Natural killer cell (primary cell): ENCODE results near the gene COL4A1. TPM values are rescaled to one million over a fixed set of nuclear protein-coding genes. Genes with fewer than 3 reads are reported as not detected.

Experiments used
- ATAC-seq, 3 donors: fragments of 150-1000 bp in 2 of 3; fragments of 200-7000 bp in 1 of 3; cut with Tn5 transposase; 1 replicate in 1 of 3; 2 replicates in 2 of 3; pipeline ENCODE4 v1.10.0; 2021; ENCODE audit warnings: mild to moderate bottlenecking in 2 of 3, moderate library complexity in 2 of 3
- DNase-seq, 2 donors: peaks; one replicate each; pipeline versions ENCODE4 v3.0.0 to v3.0.0-alpha.2; 2013 to 2021; ENCODE audit warnings: mixed read lengths in 1 of 2
- H3K27ac ChIP-seq: one replicate; pipeline ENCODE4 v1.5.1; 2013; ENCODE audit warnings: mild to moderate bottlenecking, low read length
- H3K27me3 ChIP-seq: one replicate; pipeline ENCODE4 v1.6.1; 2013; ENCODE audit warnings: low read length; ENCODE audit not compliant: control insufficient read depth, insufficient read depth
- H3K36me3 ChIP-seq: one replicate; pipeline ENCODE4 v1.6.1; 2013; ENCODE audit warnings: low read length; ENCODE audit not compliant: control insufficient read depth, insufficient read depth
- H3K4me1 ChIP-seq: one replicate; pipeline ENCODE4 v1.6.1; 2013; ENCODE audit warnings: low read length; ENCODE audit not compliant: control insufficient read depth, insufficient read depth
- H3K4me3 ChIP-seq: one replicate; pipeline ENCODE4 v1.5.1; 2013; ENCODE audit warnings: low read length
- H3K9me3 ChIP-seq: one replicate; pipeline ENCODE4 v1.6.1; 2013; ENCODE audit warnings: low read length; ENCODE audit not compliant: control insufficient read depth, insufficient read depth
- H3K27ac Mint-ChIP-seq, 2 donors: one replicate each; pipeline ENCODE4 v1.8.0; 2022; ENCODE audit warnings: mild to moderate bottlenecking in 2 of 2, mixed read lengths in 2 of 2, moderate library complexity in 1 of 2
- H3K27me3 Mint-ChIP-seq, 2 donors: one replicate each; pipeline ENCODE4 v1.8.0; 2022; ENCODE audit warnings: low read depth in 2 of 2, mixed read lengths in 2 of 2
- H3K36me3 Mint-ChIP-seq: one replicate; pipeline ENCODE4 v1.8.0; 2022; ENCODE audit warnings: mixed read lengths
- H3K4me1 Mint-ChIP-seq, 2 donors: one replicate each; pipeline ENCODE4 v1.8.0; 2022; ENCODE audit warnings: mixed read lengths in 2 of 2
- H3K4me3 Mint-ChIP-seq: one replicate; pipeline ENCODE4 v1.8.0; 2022; ENCODE audit warnings: mild to moderate bottlenecking, moderate library complexity, mixed read lengths
- H3K9me3 Mint-ChIP-seq, 2 donors: one replicate each; pipeline ENCODE4 v1.8.0; 2022; ENCODE audit warnings: mixed read lengths in 2 of 2
- CTCF ChIP-seq: fragments of 200-600 bp; IDR thresholded peaks from one replicate; pipeline ENCODE4 v1.8.0; 2022; ENCODE audit warnings: antibody characterized with exemption
- WGBS: methylation state at CpG from one replicate; pipeline ENCODE4 v1.1.7; 2013; ENCODE audit warnings: missing lambda C conversion rate; ENCODE audit not compliant: insufficient coverage; 5-methylcytosine and 5-hydroxymethylcytosine counted together
- intact Hi-C: fragments of 100-400 bp; cut with micrococcal nuclease; formaldehyde crosslinking; loops from one replicate; pipeline ENCODE4 v1.14.2; 2022
- total RNA-seq, 4 donors: library from RNA; stranded (reverse); fragments of 120-200 nt in 1 of 4; gene quantifications; one replicate each; pipeline versions ENCODE4 v1.2.3 to v1.2.4, GENCODE V29; 2013 to 2022

COL4A1 gene
- total RNA-seq, 3 donors from 2014 or later (not counting 1 experiment from before 2014, with no cell fraction given): not detected

- WGBS: 87% methylated on average over 9 of the region's 9 CpGs
- TF ChIP-seq CTCF: no peak
- DNase-seq (no peak), ATAC-seq (no peak)
- no peak overlapping the region for H3K27ac ChIP-seq
- no peaks in the 10 kb centered on the region for H3K9me3 Mint-ChIP-seq
- H3K4me3 Mint-ChIP-seq: no peak overlapping the region
- no peaks in the 10 kb centered on the region for H3K4me1 Mint-ChIP-seq
- no peaks in the 10 kb centered on the region for H3K36me3 Mint-ChIP-seq
- H3K27me3 Mint-ChIP-seq: peaks cover 0 to 11% of the 10 kb centered on the region in 2 donors
- H3K4me1 ChIP-seq: no peaks in the 10 kb centered on the region
- H3K27ac Mint-ChIP-seq: no peak overlapping the region
- no peaks in the 10 kb centered on the region for H3K9me3 ChIP-seq
- H3K27me3 ChIP-seq: no peaks in the 10 kb centered on the region
- H3K4me3 ChIP-seq: no peak overlapping the region
- no peaks in the 10 kb centered on the region for H3K36me3 ChIP-seq
- intact Hi-C loops: no loop called here
Observed at GRCh38 chr13:110244976-110245375, 62.0 kb downstream of the COL4A1 start.

GRCh38 chr13:110244071-110244830 lies 62.7 kb downstream of the COL4A1 start:
- Mint-ChIP-seq H3K36me3 (no peaks in the 10 kb centered on the region), H3K27ac (no peak overlapping the region), H3K9me3 (no peaks in the 10 kb centered on the region), H3K4me1 (no peaks in the 10 kb centered on the region), H3K27me3 (peaks cover 0 to 11% of the 10 kb centered on the region in 2 donors), H3K4me3 (no peak overlapping the region)
- no peaks in the 10 kb centered on the region for H3K9me3 ChIP-seq
- 85% methylated on average over 7 of the region's 7 CpGs for WGBS
- H3K27me3 ChIP-seq: no peaks in the 10 kb centered on the region
- intact Hi-C loops: no loop called here
- no peak overlapping the region for H3K27ac ChIP-seq
- ATAC-seq (no peak), DNase-seq (no peak)
- no peaks in the 10 kb centered on the region for H3K4me1 ChIP-seq
- no peaks in the 10 kb centered on the region for H3K36me3 ChIP-seq
- TF ChIP-seq CTCF: no peak
- H3K4me3 ChIP-seq: no peak overlapping the region

- 87% methylated on average over 4 of the region's 4 CpGs for WGBS
- Histone ChIP-seq H3K36me3 (no peaks in the 10 kb centered on the region), H3K27me3 (no peaks in the 10 kb centered on the region), H3K27ac (no peak overlapping the region), H3K4me1 (no peaks in the 10 kb centered on the region), H3K9me3 (no peaks in the 10 kb centered on the region), H3K4me3 (no peak overlapping the region)
- Mint-ChIP-seq H3K36me3 (no peaks in the 10 kb centered on the region), H3K4me3 (no peak overlapping the region), H3K27ac (no peak overlapping the region), H3K9me3 (no peaks in the 10 kb centered on the region), H3K27me3 (peaks cover 2 to 22% of the 10 kb centered on the region in 2 donors), H3K4me1 (no peaks in the 10 kb centered on the region)
- intact Hi-C loops: no loop called here
- ATAC-seq: no peak
- no peak for DNase-seq
- no peak for TF ChIP-seq CTCF
Observed at GRCh38 chr13:110242615-110243014, 64.3 kb downstream of the COL4A1 start.

- no peaks in the 10 kb centered on the region for H3K27me3 ChIP-seq
- H3K4me3 ChIP-seq: no peak overlapping the region
- intact Hi-C loops: no loop called here
- no peak for ATAC-seq
- H3K36me3 Mint-ChIP-seq: no peaks in the 10 kb centered on the region
- no peak for DNase-seq
- H3K27ac ChIP-seq: no peak overlapping the region
- no peak overlapping the region for H3K4me3 Mint-ChIP-seq
- peaks cover 2 to 11% of the 10 kb centered on the region in 2 donors for H3K27me3 Mint-ChIP-seq
- TF ChIP-seq CTCF: no peak
- H3K36me3 ChIP-seq: no peaks in the 10 kb centered on the region
- H3K4me1 Mint-ChIP-seq: no peaks in the 10 kb centered on the region
- H3K27ac Mint-ChIP-seq: no peak overlapping the region
- 96% methylated on average over 7 of the region's 7 CpGs for WGBS
- no peaks in the 10 kb centered on the region for H3K9me3 Mint-ChIP-seq
- H3K4me1 ChIP-seq: no peaks in the 10 kb centered on the region
- no peaks in the 10 kb centered on the region for H3K9me3 ChIP-seq
Observed at GRCh38 chr13:110240943-110241342, 66.0 kb downstream of the COL4A1 start.
